Retinal pigment epithelial cell (primary cell): ENCODE measurements around the gene ASB1.

ENCODE experiments used
- DNase-seq: peaks from one replicate; pipeline ENCODE4 v3.0.0-alpha.2; 2010; ENCODE audit warnings: low read depth
- H3K4me3 ChIP-seq: 2 replicates; pipeline ENCODE4 v1.5.1; 2011; ENCODE audit warnings: mild to moderate bottlenecking, low read length, control low read depth, moderate library complexity
- TF ChIP-seq, protein P1 (sequence below): conservative IDR thresholded peaks from 2 replicates; pipeline ENCODE4 v1.5.1; 2011; ENCODE audit warnings: low read depth, low read length, control low read depth, inconsistent platforms

ASB1 gene

GRCh38 chr2:238473014-238473413 lies 46.3 kb downstream of the ASB1 start:
- TF ChIP-seq, protein P1, sequence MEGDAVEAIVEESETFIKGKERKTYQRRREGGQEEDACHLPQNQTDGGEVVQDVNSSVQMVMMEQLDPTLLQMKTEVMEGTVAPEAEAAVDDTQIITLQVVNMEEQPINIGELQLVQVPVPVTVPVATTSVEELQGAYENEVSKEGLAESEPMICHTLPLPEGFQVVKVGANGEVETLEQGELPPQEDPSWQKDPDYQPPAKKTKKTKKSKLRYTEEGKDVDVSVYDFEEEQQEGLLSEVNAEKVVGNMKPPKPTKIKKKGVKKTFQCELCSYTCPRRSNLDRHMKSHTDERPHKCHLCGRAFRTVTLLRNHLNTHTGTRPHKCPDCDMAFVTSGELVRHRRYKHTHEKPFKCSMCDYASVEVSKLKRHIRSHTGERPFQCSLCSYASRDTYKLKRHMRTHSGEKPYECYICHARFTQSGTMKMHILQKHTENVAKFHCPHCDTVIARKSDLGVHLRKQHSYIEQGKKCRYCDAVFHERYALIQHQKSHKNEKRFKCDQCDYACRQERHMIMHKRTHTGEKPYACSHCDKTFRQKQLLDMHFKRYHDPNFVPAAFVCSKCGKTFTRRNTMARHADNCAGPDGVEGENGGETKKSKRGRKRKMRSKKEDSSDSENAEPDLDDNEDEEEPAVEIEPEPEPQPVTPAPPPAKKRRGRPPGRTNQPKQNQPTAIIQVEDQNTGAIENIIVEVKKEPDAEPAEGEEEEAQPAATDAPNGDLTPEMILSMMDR, result no peak
- no peak for DNase-seq
- no peak overlapping the region for H3K4me3 ChIP-seq

DNA sequence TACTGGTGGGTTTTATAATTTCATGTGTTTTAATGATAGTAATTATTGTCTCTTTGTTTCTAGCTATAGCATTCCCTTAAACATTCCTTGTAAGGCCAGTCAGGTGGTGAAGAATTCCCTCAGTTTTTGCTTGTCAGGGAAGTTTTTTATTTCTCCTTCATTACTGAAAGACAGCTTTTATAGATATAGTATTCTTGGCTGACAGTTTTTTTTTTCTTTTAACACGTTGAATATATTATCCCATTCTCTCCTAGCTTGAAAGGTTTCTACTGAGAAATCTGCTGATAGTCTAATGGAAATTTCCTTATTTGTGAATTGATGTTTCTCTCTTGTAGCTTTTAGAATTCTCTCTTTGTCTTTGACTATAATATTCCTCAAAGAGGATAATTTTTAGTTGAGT lies 46.8 kb downstream of the ASB1 start:
- no peak for DNase-seq
- H3K4me3 ChIP-seq, result no peak overlapping the region
- TF ChIP-seq, protein P1, result no peak

DNA sequence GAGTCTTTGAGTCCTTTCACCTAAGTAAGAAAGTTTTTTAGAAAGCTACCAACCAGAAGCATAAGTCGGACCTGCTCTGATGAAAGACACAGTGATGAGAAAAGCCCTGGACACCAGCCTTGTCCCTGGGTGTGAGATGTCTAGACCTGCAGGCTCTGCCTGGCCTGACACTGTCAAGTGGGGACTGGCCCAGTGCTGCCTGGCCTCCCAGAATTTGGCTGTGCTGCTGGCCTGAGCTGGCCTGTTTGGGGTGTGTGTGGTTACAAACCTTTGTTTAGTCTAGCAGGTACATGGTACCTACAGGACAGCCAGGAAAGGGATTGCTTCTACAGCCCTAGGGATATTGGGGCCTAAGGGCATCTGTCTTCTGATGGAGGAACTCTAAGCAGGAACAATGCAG lies 48.3 kb downstream of the ASB1 start:
- TF ChIP-seq, protein P1, result no peak
- H3K4me3 ChIP-seq, result no peak overlapping the region
- no peak for DNase-seq

DNA sequence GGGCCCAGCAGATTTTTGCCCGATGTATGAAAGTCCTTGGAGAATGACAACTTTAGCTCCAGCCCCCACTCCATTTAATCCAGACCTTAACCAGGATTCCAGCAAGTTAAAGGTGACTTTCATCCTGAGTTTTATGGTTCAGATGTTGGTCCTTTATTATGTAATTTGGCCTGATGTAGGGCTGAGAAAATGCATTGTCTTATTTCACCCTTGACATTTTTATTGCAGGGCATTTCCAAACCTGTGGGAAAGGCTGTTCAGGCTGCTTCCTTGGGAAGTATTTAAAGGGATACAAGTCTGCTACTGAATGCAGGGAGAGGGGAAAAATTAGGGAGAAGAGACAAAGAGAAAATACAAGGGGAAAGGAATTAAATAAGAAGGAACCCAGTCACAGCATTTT lies 48.8 kb downstream of the ASB1 start:
- no peak for DNase-seq
- H3K4me3 ChIP-seq, result no peak overlapping the region
- TF ChIP-seq, protein P1, result no peak

- no peak for DNase-seq
These were observed 49.5 kb downstream of the ASB1 start for GRCh38 chr2:238476258-238476657.

GRCh38 chr2:238478216-238478615 lies 51.5 kb downstream of the ASB1 start:
- H3K4me3 ChIP-seq, result no peak overlapping the region
- DNase-seq, result no peak
- TF ChIP-seq, protein P1, result no peak

More at GRCh38 chr2:238476258-238476657, 49.5 kb downstream of the ASB1 start:
- TF ChIP-seq, protein P1, result no peak
- no peak overlapping the region for H3K4me3 ChIP-seq

- no peak overlapping the region for H3K4me3 ChIP-seq
- DNase-seq, result no peak
- TF ChIP-seq, protein P1, result no peak
These were observed 53.1 kb downstream of the ASB1 start for GRCh38 chr2:238479847-238480246.
